ENCODE data around the gene FAM171A1.

The FAM171A1 gene

GRCh38 chr10:15293862-15294842, 76.9 kb downstream of the FAM171A1 start:
- H3K27ac Mint-ChIP-seq: peak overlapping the region in 2 of 3 experiments; percentile 47 to 50
- H3K4me1 Mint-ChIP-seq: peaks cover 20% of the 10 kb centered on the region
- H3K36me3 Mint-ChIP-seq (ENCODE audit: low read depth): peaks cover 9% of the 10 kb centered on the region
- H3K27me3 Mint-ChIP-seq (ENCODE audit: low read depth): no peaks in the 10 kb centered on the region
- no peak for TF ChIP-seq CTCF (IDR thresholded peaks at IDR 0.05; ENCODE audit: unreplicated experiment in 3 of 3)
- H3K4me3 Mint-ChIP-seq: no peak overlapping the region
- H3K9me3 Mint-ChIP-seq: no peaks in the 10 kb centered on the region

DNA sequence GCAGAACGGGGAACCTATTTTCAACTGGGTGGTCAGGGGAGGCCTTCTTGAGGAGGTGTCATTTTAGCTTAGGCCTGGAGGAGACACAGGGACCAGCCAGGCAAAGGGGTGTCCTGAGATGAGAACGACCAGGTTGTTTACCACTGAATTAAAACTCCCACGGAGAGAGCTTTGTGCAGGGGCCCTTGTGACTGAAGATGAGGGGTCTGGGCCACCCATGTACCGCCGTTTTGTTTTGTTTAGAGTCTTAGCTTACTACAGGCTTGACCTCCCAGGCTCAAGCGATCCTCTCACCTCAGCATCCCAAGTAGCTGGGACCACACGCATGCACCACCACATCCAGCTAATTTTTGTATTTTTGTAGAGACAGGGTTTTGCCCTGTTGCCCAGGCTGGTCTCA, 80.4 kb downstream of the FAM171A1 start:
- Mint-ChIP-seq H3K9me3 (no peaks in the 10 kb centered on the region), H3K4me3 (no peak overlapping the region), H3K36me3 (ENCODE audit: low read depth) (peaks cover 11% of the 10 kb centered on the region), H3K4me1 (peaks cover 17% of the 10 kb centered on the region), H3K27ac (peak overlapping the region in 1 of 3 experiments; percentile 43), H3K27me3 (ENCODE audit: low read depth) (no peaks in the 10 kb centered on the region)
- no peak for TF ChIP-seq CTCF (IDR thresholded peaks at IDR 0.05; ENCODE audit: unreplicated experiment in 3 of 3)

DNA sequence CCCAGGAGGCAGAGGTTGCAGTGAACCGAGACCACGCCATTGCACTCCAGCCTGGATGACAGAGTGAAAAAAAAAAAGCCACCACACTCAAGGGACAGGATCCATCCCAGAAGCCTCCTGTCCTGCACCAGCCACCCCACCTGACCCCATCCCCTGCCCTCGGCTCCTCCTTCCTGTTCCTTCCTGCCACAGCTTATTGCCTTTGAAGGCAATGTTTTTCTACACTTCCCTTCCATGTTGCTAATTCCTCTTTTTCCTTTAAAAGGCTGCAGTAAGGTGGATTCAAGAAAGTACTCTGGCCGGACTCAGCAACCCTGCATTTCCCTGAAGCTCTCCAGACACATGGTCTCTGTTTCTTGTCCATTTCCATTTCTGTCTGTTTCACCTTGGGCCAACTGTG, 80.9 kb downstream of the FAM171A1 start:
- no peaks in the 10 kb centered on the region for H3K27me3 Mint-ChIP-seq (ENCODE audit: low read depth)
- H3K9me3 Mint-ChIP-seq: no peaks in the 10 kb centered on the region
- no peak for TF ChIP-seq CTCF (IDR thresholded peaks at IDR 0.05; ENCODE audit: unreplicated experiment in 3 of 3)
- peaks cover 11% of the 10 kb centered on the region for H3K4me1 Mint-ChIP-seq
- no peak overlapping the region for H3K4me3 Mint-ChIP-seq
- H3K36me3 Mint-ChIP-seq (ENCODE audit: low read depth): peaks cover 11% of the 10 kb centered on the region
- peak overlapping the region in 1 of 3 experiments; percentile 43 for H3K27ac Mint-ChIP-seq

GRCh38 chr10:15280974-15281373, 90.1 kb downstream of the FAM171A1 start:
- TF ChIP-seq CTCF (IDR thresholded peaks at IDR 0.05; ENCODE audit: unreplicated experiment in 3 of 3): no peak
- H3K27ac Mint-ChIP-seq: no peak overlapping the region
- H3K4me1 Mint-ChIP-seq: no peaks in the 10 kb centered on the region
- no peaks in the 10 kb centered on the region for H3K27me3 Mint-ChIP-seq (ENCODE audit: low read depth)
- no peak overlapping the region for H3K4me3 Mint-ChIP-seq
- peaks cover 2% of the 10 kb centered on the region for H3K9me3 Mint-ChIP-seq
- peaks cover 77% of the 10 kb centered on the region for H3K36me3 Mint-ChIP-seq (ENCODE audit: low read depth)

GRCh38 chr10:15280462-15280861, 90.6 kb downstream of the FAM171A1 start:
- H3K27ac Mint-ChIP-seq: no peak overlapping the region
- H3K4me1 Mint-ChIP-seq: no peaks in the 10 kb centered on the region
- no peak for TF ChIP-seq CTCF (IDR thresholded peaks at IDR 0.05; ENCODE audit: unreplicated experiment in 3 of 3)
- H3K9me3 Mint-ChIP-seq: peaks cover 2% of the 10 kb centered on the region
- H3K27me3 Mint-ChIP-seq (ENCODE audit: low read depth): no peaks in the 10 kb centered on the region
- H3K36me3 Mint-ChIP-seq (ENCODE audit: low read depth): peaks cover 81% of the 10 kb centered on the region
- no peak overlapping the region for H3K4me3 Mint-ChIP-seq

Data from nephron (organoid).